ENCODE results near the gene CYTH1.

Gene CYTH1

DNA sequence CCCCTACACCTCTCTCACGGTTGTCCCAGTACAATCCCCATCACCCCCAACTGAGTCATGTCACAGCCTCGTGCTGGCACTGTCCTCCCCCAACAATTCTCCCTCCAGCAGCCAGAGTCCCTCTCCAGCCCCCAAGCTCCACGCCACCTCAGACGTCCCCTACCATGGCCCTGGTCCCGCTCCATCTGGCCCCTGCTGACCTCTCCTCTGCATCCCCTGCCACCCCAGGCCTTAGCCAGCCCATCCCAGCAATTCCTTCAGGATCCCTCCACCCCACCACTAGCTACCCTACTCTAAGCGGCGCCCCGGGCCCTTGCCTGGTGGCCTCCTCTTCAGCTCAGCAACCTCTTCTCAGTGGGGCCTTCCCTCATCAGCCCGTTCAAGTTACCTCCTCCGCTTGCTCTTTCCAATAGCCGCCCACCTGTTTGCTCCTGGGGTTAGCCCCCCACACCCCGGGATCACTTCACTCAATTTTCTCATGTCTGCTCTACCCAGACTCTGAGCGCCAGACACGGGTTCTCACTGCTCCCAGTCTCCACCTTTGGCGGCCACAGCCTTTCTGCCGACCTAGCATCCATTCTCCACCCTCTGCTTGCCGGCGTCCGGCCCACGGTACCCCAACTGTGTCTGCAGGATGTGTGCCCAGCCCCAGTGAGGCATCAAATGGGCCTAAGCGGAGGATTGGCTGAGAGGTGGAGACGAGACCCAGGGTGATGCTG lies 112.7 kb downstream of the CYTH1 start:
- DNase-seq = no peak

DNA sequence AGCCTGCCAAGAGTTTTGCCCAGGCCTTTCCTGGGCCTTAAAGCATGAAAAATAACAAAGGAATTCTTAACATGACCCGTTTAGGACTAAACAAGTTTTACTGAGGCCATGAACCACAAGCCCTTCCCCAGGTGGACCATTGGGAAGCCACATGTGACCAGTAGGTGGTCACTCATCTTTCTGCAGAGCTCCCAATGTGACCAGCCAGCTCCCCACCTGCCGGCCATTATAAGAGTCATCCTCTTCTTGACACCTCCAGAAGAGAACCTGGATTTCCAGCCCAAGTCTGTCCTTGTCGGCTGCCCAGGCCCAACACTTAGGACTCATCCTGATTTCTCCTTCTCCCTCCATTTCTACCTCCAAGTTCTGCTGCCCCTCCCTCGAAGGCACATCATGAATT lies 113.2 kb downstream of the CYTH1 start:
- DNase-seq = no peak

DNA sequence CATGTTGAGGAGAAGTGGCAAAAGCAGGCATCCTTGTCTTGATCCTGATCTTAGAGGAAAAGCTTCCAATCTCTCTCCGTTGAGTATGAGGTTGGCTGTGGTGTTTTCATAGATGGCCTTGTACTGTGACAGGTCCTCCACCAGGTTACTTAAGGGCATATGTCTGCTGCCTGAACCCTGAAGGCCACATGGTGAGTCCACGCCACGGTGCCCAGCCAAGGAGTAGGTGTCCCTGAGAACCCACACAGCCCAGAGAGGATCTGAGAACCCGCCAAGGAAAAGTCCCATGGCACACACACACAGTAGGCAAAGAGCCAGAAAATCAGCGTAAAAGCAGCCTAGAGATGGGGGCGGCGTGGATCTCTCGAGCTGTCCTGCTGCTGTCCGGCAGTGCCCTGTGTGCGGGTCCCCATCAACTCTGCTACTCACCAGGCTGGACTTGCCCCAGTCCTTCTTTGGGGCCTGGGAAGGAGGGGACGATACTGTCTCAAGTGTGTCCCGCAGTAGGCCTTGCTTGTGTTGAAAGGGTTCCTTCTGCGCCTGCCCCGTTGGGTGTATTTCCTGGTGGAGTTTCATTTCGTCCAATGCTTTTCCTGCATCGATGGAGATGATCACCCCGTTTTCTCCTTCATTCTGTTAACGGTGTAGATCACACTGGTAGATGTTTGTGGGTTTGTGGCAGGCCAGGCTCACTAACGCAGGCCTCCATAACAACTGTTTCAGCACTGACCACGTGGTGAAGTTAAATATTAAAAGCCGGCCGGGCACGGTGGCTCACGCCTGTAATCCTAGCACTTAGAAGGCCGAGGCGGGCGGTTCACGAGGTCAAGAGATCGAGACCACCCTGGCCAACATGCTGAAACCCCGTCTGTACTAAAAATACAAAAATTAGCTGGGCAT lies 114.1 kb downstream of the CYTH1 start:
- no peak for DNase-seq

DNA sequence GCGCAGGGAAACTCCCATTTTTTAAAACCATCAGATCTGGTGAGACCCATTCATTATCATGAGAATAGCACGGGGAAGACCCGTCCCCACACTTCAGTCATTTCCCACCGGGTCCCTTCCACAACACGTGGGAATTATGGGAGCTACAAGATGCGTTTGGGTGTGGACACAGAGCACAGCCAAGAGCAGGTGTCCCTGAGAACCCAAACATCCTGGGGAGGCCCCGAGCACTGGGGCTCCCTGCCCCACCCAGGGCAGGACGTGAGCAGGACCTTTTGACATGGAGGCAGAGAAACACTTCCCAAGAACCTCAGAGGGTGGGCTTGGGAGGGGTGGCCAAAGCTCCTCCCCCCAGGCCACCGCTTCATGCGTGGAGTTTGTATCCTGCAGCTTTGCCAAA lies 115.0 kb downstream of the CYTH1 start:
- no peak for DNase-seq

DNA sequence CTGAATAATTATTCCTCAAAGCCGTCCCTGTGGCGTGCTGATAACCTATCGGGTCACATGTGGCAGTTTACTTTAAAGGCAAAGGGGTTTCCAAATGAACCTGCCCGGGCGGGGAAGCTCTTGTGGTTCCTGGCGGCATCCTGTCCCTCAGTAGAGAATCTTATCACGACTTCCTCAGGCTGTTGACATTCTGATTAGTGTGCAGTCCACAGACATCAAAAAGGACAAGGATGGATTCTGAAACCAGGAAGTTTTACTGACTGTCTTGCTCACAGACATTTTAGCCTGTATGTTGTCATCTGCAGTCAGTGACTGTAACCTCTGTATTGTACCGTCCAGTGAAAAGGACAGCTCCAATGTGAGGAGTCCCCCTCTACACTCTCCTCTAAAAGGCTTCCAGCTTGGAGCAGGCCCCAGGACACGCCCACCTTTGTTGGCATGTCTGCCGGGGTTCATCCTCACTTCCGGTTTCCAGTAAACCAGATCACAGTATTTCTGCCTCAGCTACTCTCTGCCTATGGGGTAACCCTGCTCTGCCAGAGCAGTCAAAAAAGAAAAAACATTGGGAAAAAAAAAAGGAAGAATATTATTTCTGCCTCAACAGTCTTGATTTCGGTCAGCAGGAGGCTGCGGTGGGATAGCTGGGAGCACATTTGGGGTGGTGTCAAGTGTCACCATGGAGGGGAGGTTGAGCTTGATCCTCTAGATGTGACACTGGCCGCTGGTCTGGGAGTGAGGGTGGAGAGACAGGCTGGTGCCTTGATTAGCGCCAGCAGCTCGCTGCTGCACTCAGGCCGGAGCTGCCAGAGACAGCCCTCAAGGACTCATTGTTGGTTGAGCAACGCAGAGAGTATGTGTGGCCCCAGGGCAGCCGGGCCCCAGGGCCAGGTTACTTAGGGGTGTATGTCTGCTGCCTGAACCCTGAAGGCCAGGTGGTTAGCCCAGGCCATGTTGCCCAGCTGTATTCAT lies 115.8 kb downstream of the CYTH1 start:
- no peak for DNase-seq

DNA sequence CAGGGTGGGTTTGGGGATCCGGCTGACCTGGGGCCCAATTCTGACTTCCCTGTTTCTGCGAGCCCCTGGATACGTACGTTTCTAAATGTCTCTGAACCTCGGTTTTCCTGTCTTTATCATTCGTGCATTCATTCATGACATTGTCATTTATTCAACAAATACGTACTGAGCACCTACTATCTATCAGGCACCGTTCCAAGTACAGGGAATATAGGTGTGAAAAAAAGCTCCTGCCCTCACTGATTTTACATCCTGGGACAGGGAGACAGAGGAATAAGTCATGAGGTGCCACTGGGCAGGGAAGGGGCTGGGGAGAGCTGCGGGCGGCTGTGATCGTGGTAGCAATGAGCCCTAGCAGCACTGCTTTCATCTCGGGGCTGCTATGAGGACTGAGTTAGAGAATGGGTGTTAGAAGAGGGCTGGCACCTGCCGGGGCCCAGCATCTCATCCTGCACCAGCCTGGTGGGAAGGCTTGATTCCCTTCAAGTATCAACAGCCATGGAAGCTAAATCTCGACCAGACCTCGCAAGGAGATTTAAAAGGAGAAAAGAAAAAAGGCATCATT lies 116.6 kb downstream of the CYTH1 start:
- no peak for DNase-seq

DNA sequence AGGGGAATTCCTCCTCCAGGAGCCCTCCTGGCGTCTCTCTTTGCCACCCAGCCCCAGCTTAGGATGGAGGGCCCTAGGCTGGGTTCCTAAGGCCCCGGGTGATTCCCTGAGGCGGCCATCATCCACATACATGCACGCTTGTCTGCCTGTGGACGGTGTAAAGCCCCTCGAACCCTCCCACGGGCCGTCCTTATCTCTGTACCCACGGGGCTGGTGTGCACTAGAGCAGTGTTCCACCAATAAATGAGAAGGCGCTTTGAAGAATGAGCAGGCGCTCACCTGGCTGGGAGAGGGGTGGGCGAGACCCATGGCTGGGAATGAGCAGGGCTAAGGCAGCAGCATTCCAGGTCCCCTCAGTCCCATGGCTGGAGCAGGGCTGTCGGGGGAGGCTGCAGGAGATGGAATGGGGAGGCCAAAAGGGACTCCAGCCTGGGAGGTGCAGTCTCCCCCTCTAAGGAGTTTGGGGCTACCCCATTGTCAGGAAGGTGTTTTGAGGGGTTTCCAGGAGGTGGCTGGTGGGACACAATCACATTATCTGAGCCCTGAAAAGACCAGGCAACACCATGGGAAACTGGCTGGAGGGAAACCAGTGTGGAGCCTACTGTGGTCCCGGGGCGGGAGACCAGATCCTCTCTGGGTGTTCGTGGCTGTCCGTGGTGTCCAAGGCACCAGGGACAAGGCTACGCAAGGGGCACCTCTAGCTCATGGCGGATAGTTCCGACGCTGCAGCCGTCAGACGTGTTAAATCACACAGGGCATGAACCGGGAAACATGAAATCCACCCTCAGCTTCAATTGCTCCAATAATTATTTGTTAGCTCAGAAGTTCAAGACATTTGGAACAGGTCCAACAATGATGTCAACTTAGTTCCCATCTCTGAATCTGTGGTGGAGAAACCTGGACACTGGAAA lies 117.3 kb downstream of the CYTH1 start:
- DNase-seq = no peak

DNA sequence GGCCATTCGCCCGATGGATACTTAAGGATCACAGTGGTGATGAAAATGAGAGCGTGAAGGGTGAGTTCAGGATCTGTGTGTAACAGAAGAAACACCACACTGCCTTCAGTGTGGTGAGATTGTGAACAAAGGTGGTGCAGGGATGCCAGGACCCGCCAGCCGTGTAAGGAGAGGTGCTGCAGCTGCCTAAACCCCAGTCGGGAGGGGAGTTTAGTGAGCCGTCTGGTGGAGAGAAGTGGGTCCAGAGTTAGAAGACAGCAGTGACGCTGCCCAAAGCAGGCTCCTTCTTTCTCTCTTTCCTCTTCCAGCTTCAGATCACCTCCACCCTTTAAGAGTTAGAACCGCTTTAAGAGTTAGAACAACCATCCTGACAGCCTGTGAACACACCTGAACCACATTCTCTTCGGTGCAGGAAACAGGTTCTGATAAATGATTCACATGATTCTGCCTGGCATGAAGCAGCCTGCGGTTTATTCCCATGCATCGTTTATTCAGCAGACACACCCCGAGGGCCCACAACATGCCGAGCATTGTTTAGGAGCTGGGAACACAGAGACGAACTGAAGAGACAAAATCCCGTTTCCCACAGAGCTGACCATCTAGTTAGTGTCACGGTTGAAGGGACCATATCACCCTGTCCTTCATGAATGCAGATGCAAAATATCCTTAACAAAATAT lies 120.8 kb downstream of the CYTH1 start:
- no peak for DNase-seq

DNA sequence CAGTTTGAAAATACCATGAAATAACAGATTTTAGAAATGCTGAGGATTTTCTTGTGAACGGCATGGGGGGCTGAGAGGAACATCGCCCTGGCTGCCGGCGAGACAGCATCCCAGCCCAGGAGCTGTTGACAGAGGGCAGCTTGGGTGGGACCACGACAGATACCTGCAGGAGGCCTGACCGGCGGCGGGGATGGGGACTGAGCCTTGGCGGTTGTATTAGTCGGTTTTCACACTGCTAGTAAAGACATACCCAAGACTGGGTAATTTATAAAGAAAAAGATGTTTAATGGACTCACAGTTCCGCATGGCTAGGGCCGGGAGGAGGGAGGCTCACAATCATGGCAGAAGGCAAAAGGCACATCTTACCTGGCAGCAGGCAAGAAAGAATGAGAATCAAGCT lies 122.5 kb downstream of the CYTH1 start:
- no peak for DNase-seq

DNA sequence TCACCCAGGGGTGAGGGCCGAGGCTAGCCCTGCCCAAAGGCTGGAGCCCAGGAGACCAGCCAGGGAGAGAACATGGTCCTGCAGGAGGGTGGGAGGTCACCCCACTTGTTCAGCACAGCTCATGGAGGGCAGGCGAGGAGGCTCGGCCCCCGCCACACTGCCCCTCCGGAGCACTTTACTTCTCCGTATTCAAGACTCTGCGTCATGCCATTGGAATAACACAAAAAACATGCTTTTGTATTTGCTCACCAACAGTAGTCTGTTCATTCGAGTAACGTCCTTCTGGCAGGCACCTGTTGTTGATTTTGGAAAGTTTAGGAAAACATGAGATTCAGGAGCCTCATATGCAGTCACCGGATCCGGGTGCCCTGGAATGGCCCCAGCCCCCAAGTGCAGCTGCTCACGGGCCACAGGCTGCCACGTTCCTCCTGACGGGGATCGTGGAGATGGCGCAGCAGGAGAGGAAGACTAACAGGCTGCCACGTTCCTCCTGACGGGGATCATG lies 123.7 kb downstream of the CYTH1 start:
- no peak for DNase-seq

DNA sequence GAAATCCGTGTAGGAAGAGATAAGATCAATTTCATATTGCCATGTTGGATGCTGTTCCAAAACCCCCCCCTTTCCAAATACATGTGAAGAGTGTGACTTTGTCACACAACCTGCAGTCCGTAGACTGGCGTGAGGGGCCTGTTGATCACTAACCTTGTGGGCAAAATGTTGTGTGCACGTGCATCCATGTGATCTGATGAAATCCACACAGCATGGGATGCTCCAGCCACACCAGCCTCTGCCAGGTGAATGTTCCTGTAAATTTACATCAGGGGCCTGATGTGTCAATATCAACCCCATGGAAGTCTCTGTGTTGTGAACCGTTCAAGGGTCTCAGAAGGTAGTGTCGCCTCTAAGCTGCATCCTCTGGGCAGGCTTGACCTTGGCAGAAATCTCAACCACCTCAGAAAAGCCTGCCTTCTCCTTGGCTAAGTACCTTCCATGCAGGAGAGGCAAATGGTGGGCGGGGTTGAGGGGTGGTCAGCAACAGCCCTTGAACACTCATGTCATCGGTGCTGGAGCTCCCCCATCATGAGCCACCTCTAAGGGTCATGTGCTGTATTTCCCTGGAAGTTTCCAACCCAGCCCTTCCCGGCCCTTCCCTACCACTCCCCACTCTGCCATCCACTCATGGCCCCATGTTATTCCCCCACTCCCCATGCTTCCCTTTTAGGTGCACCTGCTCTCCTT lies 126.7 kb downstream of the CYTH1 start:
- no peak for DNase-seq

DNA sequence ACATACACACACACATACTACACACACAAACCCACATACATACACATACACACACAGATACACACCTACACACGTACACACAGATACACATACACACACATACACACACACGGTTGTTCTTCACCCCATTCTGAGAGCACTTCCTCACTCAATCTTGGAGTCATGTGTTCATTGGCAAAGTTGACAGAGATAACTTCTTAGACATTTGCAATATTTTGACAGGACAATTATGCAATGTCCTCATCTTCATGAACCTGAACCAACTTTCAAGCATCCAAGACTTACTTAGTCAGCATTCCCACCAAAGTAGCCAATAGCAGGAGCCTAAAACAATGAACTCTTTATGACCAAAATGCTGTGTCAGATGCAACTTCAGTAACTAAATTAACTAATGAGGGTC lies 127.7 kb downstream of the CYTH1 start:
- DNase-seq = no peak

DNA sequence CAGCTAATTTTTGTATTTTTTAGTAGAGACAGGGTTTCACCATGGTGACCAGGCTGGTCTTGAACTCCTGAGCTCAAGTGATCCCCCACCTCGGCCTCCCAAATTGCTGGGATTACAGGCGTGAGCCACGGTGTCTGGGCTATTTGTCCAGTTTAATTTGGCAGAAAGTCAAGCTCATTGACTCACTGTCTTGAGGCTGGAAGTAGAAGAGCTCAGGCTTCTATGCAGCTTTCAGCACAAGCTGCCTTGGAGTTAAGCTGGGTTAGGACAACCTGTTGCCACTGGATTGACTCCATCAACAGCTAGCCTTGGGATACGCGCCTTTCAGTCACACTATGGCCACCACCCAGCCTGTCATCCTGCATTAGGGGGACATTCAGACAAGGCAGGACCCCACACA lies 128.7 kb downstream of the CYTH1 start:
- no peak for DNase-seq

DNA sequence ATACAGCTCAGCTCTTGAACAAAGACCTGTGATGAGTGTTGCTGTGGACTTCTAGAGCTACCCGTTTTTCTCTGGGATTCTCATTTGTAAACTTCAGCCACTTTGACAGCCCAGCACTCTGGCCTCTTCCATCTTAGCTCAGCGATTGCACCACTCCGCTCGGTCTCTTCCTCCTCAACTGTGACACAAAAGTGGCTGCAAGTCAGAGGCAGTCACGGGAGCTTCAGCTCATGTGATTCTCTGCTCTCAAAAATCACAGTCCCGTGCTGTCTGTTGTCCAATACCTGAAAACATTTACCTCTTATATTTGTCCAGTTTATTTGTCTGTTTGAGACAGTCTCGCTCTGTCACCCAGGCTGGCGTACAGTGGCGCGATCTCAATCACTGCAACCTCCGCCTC lies 129.2 kb downstream of the CYTH1 start:
- DNase-seq = no peak

DNA sequence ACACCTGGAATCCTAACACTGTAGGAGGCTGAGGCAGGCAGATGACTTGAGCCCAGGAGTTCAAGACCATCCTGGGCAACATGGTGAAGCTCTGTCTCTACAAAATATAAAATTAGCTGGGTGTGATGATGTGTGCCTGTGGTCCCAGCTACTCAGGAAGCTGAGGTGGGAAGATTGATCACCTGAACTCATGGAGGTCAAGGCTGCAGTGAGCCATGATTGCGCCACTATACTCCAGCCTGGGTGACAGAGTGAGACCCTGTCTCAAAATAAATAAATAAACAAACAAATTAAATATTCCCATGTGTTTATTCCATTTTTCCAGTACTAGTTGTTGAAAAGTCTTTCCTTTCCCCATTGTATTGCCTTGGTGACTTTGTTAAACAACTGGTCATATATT lies 130.0 kb downstream of the CYTH1 start:
- DNase-seq = no peak

DNA sequence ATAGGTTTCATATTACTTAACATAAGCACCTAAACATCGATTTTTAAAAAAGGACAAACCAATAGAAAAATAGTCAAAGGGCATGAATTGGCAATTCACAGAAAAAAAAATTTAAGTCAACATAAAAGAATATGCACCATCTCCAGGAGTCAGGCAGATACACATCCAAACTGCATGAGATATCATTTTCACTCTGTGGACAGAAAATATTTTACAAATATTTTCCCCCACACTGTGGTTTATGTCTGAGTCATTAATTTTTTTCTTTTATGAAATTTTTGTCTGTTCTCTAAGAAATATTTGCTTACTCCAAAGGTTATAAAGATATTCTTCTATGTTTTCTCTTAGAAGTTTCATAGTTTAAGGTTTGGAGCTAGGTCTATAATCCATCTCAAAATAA lies 130.5 kb downstream of the CYTH1 start:
- no peak for DNase-seq

DNA sequence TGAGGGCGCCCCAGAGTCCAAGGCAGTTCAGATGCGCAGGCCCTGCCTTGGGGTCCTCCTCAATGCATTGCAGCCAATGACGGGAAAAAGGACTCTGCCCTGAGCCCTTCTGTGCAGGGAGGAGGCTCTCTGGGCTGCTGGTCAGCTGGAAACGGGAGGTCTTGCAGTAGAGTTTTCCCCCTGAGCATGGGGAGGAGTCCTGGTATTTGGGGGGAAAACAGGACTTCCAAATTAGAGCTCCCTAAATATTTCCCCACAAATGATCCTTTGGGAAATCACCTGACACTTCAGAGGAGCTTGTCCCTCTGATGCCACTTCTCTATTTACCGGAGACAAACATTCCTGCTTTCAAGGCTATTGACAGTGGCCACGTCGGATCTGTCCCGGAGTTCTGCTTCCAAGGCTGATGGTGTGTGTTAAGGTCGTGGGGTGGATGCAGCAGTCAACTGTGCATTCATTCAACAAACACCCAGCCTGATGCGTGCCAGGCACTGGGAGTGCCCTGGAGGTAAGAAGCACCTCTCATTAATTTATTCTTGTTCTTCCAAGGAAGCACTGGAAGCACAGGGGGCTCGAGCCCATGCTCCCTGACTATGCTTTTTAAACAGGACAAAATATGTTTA lies 131.9 kb downstream of the CYTH1 start:
- no peak for DNase-seq

DNA sequence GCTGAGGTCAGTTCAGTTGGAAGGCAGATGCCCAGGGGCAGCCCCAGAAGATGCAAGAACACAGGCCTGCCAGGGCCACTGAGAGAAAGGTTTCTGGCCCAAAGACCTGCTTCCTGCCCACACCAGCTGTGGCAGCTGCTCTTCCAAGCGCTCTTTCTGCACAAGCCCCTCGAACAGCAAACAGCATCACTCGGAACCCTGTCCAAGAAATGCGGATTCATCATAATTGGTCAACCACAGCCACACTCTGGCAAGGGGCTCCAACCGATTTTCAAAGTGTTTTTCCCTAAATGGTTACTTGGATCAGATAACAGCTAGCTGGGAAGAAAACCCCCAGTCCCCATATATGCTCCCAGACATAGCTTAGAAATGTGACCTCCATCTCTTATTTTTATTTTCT lies 133.8 kb downstream of the CYTH1 start:
- DNase-seq = no peak

DNA sequence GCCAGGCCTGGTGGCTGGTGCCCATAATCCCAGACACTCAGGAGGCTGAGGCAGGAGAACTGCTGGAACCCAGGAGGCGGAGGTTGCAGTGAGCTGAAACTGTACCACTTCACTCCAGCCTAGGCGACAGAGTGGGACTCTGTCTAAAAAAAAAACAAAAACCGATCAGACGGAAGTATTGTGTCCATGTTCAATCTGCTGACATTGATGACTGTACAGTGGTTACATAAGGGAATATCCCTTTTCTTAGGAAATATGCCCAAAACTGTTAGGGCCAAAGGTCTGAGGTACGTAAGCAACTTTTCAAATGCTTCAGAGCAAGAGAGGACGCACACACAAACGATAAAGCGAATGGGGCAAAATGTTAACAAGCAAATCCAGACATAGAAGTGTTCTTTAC lies 135.0 kb downstream of the CYTH1 start:
- no peak for DNase-seq
